Measurements from ENCODE around the gene VDR.
A peak's percentile ranks its signal among the peaks of the same experiment; 100 is the strongest.

The VDR gene

GRCh38 chr12:47828008-47828975 is 76.5 kb downstream of the VDR start:
- H3K27me3 Mint-ChIP-seq, result no peaks in the 10 kb centered on the region
- peaks cover 92% of the 10 kb centered on the region for H3K4me1 Mint-ChIP-seq
- H3K27ac Mint-ChIP-seq, result peak overlapping the region; percentile 60 to 94
- DNase-seq (no peak), ATAC-seq (no peak)
- H3K9me3 Mint-ChIP-seq, result no peaks in the 10 kb centered on the region
- H3K4me3 Mint-ChIP-seq, result peak overlapping the region; percentile 63 to 67

DNA sequence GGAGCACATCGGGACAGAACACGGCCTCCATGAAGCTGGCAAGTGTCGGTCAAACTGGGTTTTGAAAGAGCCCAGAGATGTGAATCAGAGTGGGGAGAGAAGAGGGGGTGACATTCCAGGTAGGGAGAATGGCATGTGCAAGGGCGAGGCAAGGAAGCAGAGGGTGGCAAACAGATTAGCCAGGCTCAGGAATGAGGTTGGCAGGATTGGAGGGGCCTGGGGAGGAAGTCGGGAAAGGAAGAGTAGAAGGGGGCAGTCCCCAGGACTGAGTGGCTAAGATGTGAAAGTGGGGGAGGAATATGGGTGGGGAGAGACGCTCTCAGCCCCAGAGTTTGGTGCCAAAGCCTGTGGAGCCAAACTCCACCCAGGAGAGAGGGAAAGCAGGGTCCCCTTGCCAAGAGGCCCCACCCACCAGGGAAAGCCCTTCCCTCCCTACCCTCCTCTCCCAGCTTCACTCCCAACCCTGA is 79.6 kb downstream of the VDR start:
- H3K4me3 Mint-ChIP-seq, result peak overlapping the region; percentile 33 to 70
- DNase-seq (no peak), ATAC-seq (no peak)
- peak overlapping the region; percentile 92 to 93 for H3K27ac Mint-ChIP-seq
- H3K4me1 Mint-ChIP-seq, result peaks cover 95% of the 10 kb centered on the region
- no peaks in the 10 kb centered on the region for H3K27me3 Mint-ChIP-seq
- H3K9me3 Mint-ChIP-seq, result no peaks in the 10 kb centered on the region

DNA sequence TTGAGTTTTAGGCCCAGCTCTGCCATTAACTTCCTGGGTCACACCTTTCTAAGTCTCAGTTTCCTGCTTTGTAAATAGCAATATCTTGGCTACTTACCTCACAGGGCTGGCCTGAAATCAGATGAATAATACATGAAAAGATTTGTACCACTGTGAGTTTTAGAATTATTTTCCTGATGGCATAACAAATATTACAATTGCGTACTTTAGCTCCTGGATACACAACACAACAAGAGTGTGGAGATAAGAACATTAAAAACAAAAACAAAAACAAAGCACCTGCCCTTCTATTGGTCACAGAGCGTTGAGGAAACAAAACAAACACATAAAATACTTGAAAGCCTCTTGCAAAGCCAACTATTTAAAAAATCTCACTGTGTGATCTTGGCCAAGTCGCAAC is 80.2 kb downstream of the VDR start:
- no peak for ATAC-seq
- Mint-ChIP-seq H3K4me1 (peaks cover 92% of the 10 kb centered on the region), H3K27ac (peak overlapping the region; percentile 81 to 92), H3K9me3 (no peaks in the 10 kb centered on the region), H3K27me3 (no peaks in the 10 kb centered on the region), H3K4me3 (peak overlapping the region; percentile 33 to 70)
- no peak for DNase-seq

GRCh38 chr12:47824198-47824597 is 80.6 kb downstream of the VDR start:
- H3K4me1 Mint-ChIP-seq, result peaks cover 88% of the 10 kb centered on the region
- H3K27ac Mint-ChIP-seq, result peak overlapping the region; percentile 81 to 92
- peak in 1 of 2 donors; percentile 42 for DNase-seq
- H3K27me3 Mint-ChIP-seq, result no peaks in the 10 kb centered on the region
- peak; percentile 34 for ATAC-seq
- H3K9me3 Mint-ChIP-seq, result no peaks in the 10 kb centered on the region
- H3K4me3 Mint-ChIP-seq, result peak overlapping the region; percentile 33 to 70

- Mint-ChIP-seq H3K9me3 (no peaks in the 10 kb centered on the region), H3K27me3 (no peaks in the 10 kb centered on the region), H3K27ac (peak overlapping the region; percentile 21 to 92), H3K4me1 (peaks cover 82% of the 10 kb centered on the region), H3K4me3 (peak overlapping the region in 1 of 2 donors; percentile 70)
- ATAC-seq (no peak), DNase-seq (no peak)
These were observed 81.2 kb downstream of the VDR start for GRCh38 chr12:47823422-47824086.

DNA sequence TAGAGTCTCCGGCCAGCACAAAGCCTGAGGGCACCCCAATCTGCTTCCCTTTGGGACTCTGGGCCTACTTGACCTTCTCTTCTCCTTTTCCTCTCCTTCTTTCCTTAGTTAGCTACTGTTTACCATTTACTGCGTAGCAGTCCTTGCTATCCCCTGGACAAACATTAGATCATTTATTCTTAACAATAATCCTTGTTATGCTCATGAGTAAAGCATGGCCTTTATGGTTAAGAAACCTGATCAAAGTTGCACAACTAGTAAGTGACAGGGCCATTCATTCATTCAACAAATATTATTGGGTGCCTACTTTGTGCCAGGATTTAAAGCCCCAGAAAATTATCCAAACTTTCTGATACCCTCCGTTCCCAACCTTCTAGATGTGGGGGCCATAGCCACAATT is 81.9 kb downstream of the VDR start:
- Mint-ChIP-seq H3K27ac (peak overlapping the region in 1 of 2 donors; percentile 84), H3K27me3 (no peaks in the 10 kb centered on the region), H3K4me1 (peaks cover 75% of the 10 kb centered on the region), H3K4me3 (no peak overlapping the region), H3K9me3 (no peaks in the 10 kb centered on the region)
- ATAC-seq (no peak), DNase-seq (no peak)

- Mint-ChIP-seq H3K4me1 (peaks cover 74% of the 10 kb centered on the region), H3K27ac (peak overlapping the region in 1 of 2 donors; percentile 2), H3K27me3 (no peaks in the 10 kb centered on the region), H3K4me3 (no peak overlapping the region), H3K9me3 (no peaks in the 10 kb centered on the region)
- ATAC-seq (no peak), DNase-seq (no peak)
These were observed 82.4 kb downstream of the VDR start for GRCh38 chr12:47822401-47822800.

GRCh38 chr12:47821346-47821706 is 83.5 kb downstream of the VDR start:
- ATAC-seq (no peak), DNase-seq (no peak)
- Mint-ChIP-seq H3K27ac (peak overlapping the region in 1 of 2 donors; percentile 96), H3K9me3 (no peaks in the 10 kb centered on the region), H3K4me1 (peaks cover 74% of the 10 kb centered on the region), H3K27me3 (no peaks in the 10 kb centered on the region), H3K4me3 (peak overlapping the region; percentile 84 to 89)

DNA sequence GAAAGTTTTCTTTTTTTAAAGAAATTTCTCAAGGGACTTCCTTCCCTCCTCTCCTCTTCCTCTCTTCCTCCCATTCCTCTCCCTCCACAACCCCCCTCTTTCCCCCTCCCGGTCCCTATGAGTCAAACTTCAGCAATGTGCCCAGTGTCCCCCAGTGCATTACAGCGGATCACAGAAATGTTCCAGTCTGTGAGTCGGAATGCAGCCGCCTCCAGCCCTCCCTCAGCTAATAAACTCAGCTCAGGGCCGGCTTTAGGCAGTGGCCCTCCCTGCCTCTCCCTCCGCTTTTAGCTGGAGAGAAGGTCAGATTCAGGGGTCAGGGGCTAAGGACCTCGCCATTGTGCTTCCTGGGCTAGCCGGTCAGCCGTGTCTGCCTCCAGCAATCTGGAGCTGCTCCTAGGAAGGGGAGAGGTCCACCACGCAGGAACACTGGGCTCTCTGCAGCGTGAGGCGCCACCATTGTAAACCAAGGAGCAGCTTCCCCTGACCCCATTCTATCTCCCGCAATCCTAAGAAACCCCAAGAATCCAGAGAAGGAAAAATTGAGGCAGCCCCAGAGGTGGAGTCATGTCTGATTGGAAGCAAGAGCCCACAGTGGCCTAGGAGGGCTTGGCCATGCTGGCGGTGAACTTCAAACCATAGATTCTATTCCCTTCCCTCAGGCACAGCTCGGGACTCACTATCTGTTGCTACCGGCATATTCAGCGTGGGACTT is 84.0 kb downstream of the VDR start:
- peak overlapping the region; percentile 84 to 89 for H3K4me3 Mint-ChIP-seq
- peak overlapping the region; percentile 95 to 96 for H3K27ac Mint-ChIP-seq
- H3K27me3 Mint-ChIP-seq, result no peaks in the 10 kb centered on the region
- H3K9me3 Mint-ChIP-seq, result no peaks in the 10 kb centered on the region
- ATAC-seq (no peak), DNase-seq (no peak)
- H3K4me1 Mint-ChIP-seq, result peaks cover 74% of the 10 kb centered on the region

- Mint-ChIP-seq H3K4me1 (peaks cover 74% of the 10 kb centered on the region), H3K4me3 (peak within 1 kb of the TSS; percentile 90 to 95), H3K9me3 (peaks cover under 1 to 2% of the 10 kb centered on the region in 2 donors), H3K27ac (peak within 1 kb of the TSS; percentile 98), H3K27me3 (no peaks in the 10 kb centered on the region)
- peak; percentile 52 to 69 for DNase-seq
- peak; percentile 66 for ATAC-seq
These were observed 84.7 kb downstream of the VDR start, which contains the start of gene HDAC7 for GRCh38 chr12:47819896-47820630. Gene HDAC7, minus strand, starts transcription at chr12:47819903. Its CDS starts 118 bp downstream, at chr12:47819785.

- Mint-ChIP-seq H3K4me3 (peak overlapping the region; percentile 90 to 95), H3K4me1 (peaks cover 74% of the 10 kb centered on the region), H3K9me3 (peaks cover 6 to 7% of the 10 kb centered on the region in 2 donors), H3K27ac (peak overlapping the region; percentile 98), H3K27me3 (no peaks in the 10 kb centered on the region)
- peak; percentile 35 for ATAC-seq
- no peak for DNase-seq
These were observed 85.5 kb downstream of the VDR start for GRCh38 chr12:47819138-47819895.

GRCh38 chr12:47818467-47819137 is 86.2 kb downstream of the VDR start:
- ATAC-seq, result peak; percentile 21

DNA sequence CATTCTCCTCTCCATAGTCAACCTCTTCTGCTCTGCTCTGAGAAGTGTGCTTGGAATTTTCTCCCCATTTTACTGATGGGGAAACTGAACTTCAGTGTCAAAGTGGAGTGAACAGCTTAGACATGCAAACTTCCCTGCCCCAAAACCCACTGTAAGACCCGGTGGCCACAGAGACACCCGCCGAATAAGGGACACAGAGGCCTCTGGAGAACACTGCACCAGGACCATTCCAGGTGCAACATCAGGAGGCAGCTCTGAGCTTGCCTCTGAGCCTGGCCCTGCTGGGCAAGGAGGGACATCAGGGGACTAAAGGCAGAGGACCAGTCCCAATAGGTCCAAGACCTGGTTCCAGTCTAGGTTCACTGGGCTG is 86.8 kb downstream of the VDR start:
- no peak for DNase-seq
- H3K4me3 Mint-ChIP-seq, result peak overlapping the region; percentile 90 to 95
- H3K27ac Mint-ChIP-seq, result peak overlapping the region; percentile 98
- H3K27me3 Mint-ChIP-seq, result no peaks in the 10 kb centered on the region
- H3K4me1 Mint-ChIP-seq, result peaks cover 74% of the 10 kb centered on the region
- peaks cover 6 to 7% of the 10 kb centered on the region in 2 donors for H3K9me3 Mint-ChIP-seq
- ATAC-seq, result no peak

More at GRCh38 chr12:47818467-47819137, 86.2 kb downstream of the VDR start:
- H3K9me3 Mint-ChIP-seq, result peaks cover 6 to 7% of the 10 kb centered on the region in 2 donors
- H3K4me1 Mint-ChIP-seq, result peaks cover 74% of the 10 kb centered on the region
- H3K4me3 Mint-ChIP-seq, result peak overlapping the region; percentile 90 to 95
- H3K27me3 Mint-ChIP-seq, result no peaks in the 10 kb centered on the region
- H3K27ac Mint-ChIP-seq, result peak overlapping the region; percentile 98
- peak; percentile 57 to 67 for DNase-seq

Data from stimulated activated naive CD8-positive, alpha-beta T cell treated with anti-CD3 and anti-CD28 coated beads, Interleukin-15, amount 100 ng/mL, for 72 hours (primary cell).